SK-N-SH (cell line): ENCODE results near the gene RAP1GAP. TPM values are rescaled to one million over a fixed set of nuclear protein-coding genes. Genes with fewer than 3 reads are reported as not detected.

Source experiments
- CTCF ChIA-PET: fragments of 300-600, 350-600 bp; formaldehyde crosslinking; extraction: SDS; loops from one replicate; lab custom pipeline; 2021; lab: Yijun Ruan, JAX
- POLR2A ChIA-PET: fragments of 350-600 bp; sonication (Branson Sonifier 250); formaldehyde crosslinking; extraction: SDS; loops from one replicate; lab custom pipeline; 2020; ENCODE audit warnings: antibody characterized with exemption, inconsistent platforms; lab: Yijun Ruan, JAX
- DNase-seq: peaks from one replicate; pipeline ENCODE4 v3.0.0; 2012
- H2AFZ ChIP-seq: fragments of 200-600 bp; sonication (generic); 2 replicates; pipeline ENCODE4 v1.8.1; 2016; ENCODE audit warnings: antibody characterized with exemption, mild to moderate bottlenecking, low read depth
- H3F3A ChIP-seq: fragments of 200-600 bp; sonication (generic); replicated peaks from 2 replicates; pipeline ENCODE3; 2016; ENCODE audit warnings: antibody characterized with exemption, mild to moderate bottlenecking; ENCODE audit not compliant: insufficient read depth
- H3K27ac ChIP-seq, 2 experiments: fragments of 200-500 bp in 1 of 2; fragments of 200-600 bp in 1 of 2; sonication (Bioruptor generic) in 1 of 2; sonication (generic), shearing (Covaris generic) in 1 of 2; 2 replicates each; pipeline versions ENCODE4 v1.5.1 to v1.6.1; 2014 to 2016; ENCODE audit warnings: low read depth in 2 of 2, inconsistent platforms in 1 of 2, low read length in 1 of 2, mild to moderate bottlenecking in 1 of 2, mixed read lengths in 1 of 2
- H3K27me3 ChIP-seq: fragments of 200-600 bp; sonication (generic), shearing (Covaris generic); 2 replicates; pipeline ENCODE4 v1.6.1; 2016; ENCODE audit warnings: mixed run types; ENCODE audit not compliant: insufficient read depth
- H3K36me3 ChIP-seq, 2 experiments: fragments of 200-500 bp in 1 of 2; fragments of 200-600 bp in 1 of 2; sonication (Bioruptor generic) in 1 of 2; sonication (generic) in 1 of 2; replicated peaks in 1 of 2; 2 replicates each; pipeline versions ENCODE3 to v1.5.1; 2014 to 2016; ENCODE audit warnings: low read length in 1 of 2, mild to moderate bottlenecking in 1 of 2; ENCODE audit not compliant: insufficient read depth in 2 of 2, control insufficient read depth in 1 of 2
- H3K4me1 ChIP-seq, 2 experiments: fragments of 200-500 bp in 1 of 2; fragments of 200-600 bp in 1 of 2; sonication (Bioruptor generic) in 1 of 2; sonication (generic), shearing (Covaris generic) in 1 of 2; 2 replicates each; pipeline versions ENCODE4 v1.5.1 to v1.6.1; 2014 to 2016; ENCODE audit warnings: low read depth in 1 of 2, low read length in 1 of 2, mixed run types in 1 of 2; ENCODE audit not compliant: insufficient read depth in 2 of 2, control insufficient read depth in 1 of 2
- H3K4me2 ChIP-seq: fragments of 200-600 bp; sonication (generic), shearing (Covaris generic); 2 replicates; pipeline ENCODE4 v1.6.1; 2017; ENCODE audit warnings: mixed run types
- H3K4me3 ChIP-seq, 2 experiments: fragments of 200-500 bp in 1 of 2; fragments of 200-600 bp in 1 of 2; sonication (Bioruptor generic) in 1 of 2; sonication (generic), shearing (Covaris generic) in 1 of 2; 2 replicates each; pipeline versions ENCODE4 v1.5.1 to v1.8.1; 2014 to 2016; ENCODE audit warnings: low read depth in 2 of 2, inconsistent platforms in 1 of 2, low read length in 1 of 2, mild to moderate bottlenecking in 1 of 2, mixed read lengths in 1 of 2, moderate library complexity in 1 of 2
- H3K79me2 ChIP-seq: fragments of 200-600 bp; sonication (generic); 2 replicates; pipeline ENCODE4 v1.8.1; 2017; ENCODE audit warnings: mild to moderate bottlenecking; ENCODE audit not compliant: insufficient read depth
- H3K9ac ChIP-seq: fragments of 200-600 bp; sonication (generic); 2 replicates; pipeline ENCODE4 v1.6.1; 2017; ENCODE audit warnings: mixed run types
- H3K9me2 ChIP-seq: fragments of 200-600 bp; sonication (generic); 2 replicates; pipeline ENCODE4 v1.6.1; 2017; ENCODE audit warnings: mixed run types
- H3K9me3 ChIP-seq: fragments of 200-600 bp; sonication (generic); 2 replicates; pipeline ENCODE4 v1.6.1; 2017; ENCODE audit warnings: mixed run types, mild to moderate bottlenecking, moderate library complexity
- H4K20me1 ChIP-seq: fragments of 200-600 bp; sonication (generic); 2 replicates; pipeline ENCODE4 v1.6.1; 2017; ENCODE audit warnings: mild to moderate bottlenecking, mixed run types; ENCODE audit not compliant: insufficient read depth
- CTCF ChIP-seq: fragments of 200-600 bp; sonication (generic); IDR thresholded peaks from 2 replicates; pipeline ENCODE4 v1.6.1; 2017; ENCODE audit warnings: antibody characterized with exemption, mild to moderate bottlenecking, moderate library complexity
- EZH2phosphoT487 ChIP-seq: fragments of 200-600 bp; sonication (generic); IDR thresholded peaks from 2 replicates; pipeline ENCODE4 v1.6.1; 2017; ENCODE audit warnings: low read depth, mixed run types, mild to moderate bottlenecking, antibody characterized with exemption, moderate library complexity, borderline replicate concordance
- FOSL2 ChIP-seq: IDR thresholded peaks from 2 replicates; pipeline ENCODE4 v1.4.0; 2012; ENCODE audit warnings: low read depth, mild to moderate bottlenecking, moderate library complexity, borderline replicate concordance
- FOXJ3 ChIP-seq: sonication (generic); formaldehyde crosslinking; IDR thresholded peaks from 2 replicates; pipeline ENCODE4 v1.5.1; 2020; ENCODE audit warnings: mild to moderate bottlenecking, missing genetic modification reagents
- FOXM1 ChIP-seq: IDR thresholded peaks from 2 replicates; pipeline ENCODE4 v1.4.0; 2012; ENCODE audit warnings: low read depth, mild to moderate bottlenecking
- JUND ChIP-seq: IDR thresholded peaks from 2 replicates; pipeline ENCODE4 v1.4.0; 2012
- MEF2A ChIP-seq: IDR thresholded peaks from 2 replicates; pipeline ENCODE4 v1.4.0; 2012; ENCODE audit warnings: low read depth, borderline replicate concordance
- MXI1 ChIP-seq: IDR thresholded peaks from 2 replicates; pipeline ENCODE4 v1.6.1; 2012; ENCODE audit warnings: mild to moderate bottlenecking, low read depth, low read length, improper control_type of control experiment
- RCOR1 ChIP-seq: fragments of 150-350 bp; IDR thresholded peaks from 2 replicates; pipeline ENCODE4 v1.6.1; 2017; ENCODE audit warnings: antibody characterized with exemption, low read length
- REST ChIP-seq: IDR thresholded peaks from 2 replicates; pipeline ENCODE4 v1.6.1; 2012; ENCODE audit warnings: mild to moderate bottlenecking, low read depth, low read length, moderate library complexity
- SIN3A ChIP-seq: IDR thresholded peaks from 2 replicates; pipeline ENCODE4 v1.6.1; 2012; ENCODE audit warnings: low read depth, mild to moderate bottlenecking, low read length, moderate library complexity, borderline replicate concordance
- USF2 ChIP-seq: fragments of 150-350 bp; IDR thresholded peaks from 2 replicates; pipeline ENCODE4 v1.6.1; 2017; ENCODE audit warnings: antibody characterized with exemption, low read length, low read depth, borderline replicate concordance
- YY1 ChIP-seq: IDR thresholded peaks from 2 replicates; pipeline ENCODE4 v1.4.0; 2012; ENCODE audit warnings: low read depth, mild to moderate bottlenecking
- ZBTB33 ChIP-seq: IDR thresholded peaks from 2 replicates; pipeline ENCODE4 v1.4.0; 2012; ENCODE audit warnings: low read depth, borderline replicate concordance
- WGBS: methylation state at CpG from one replicate; pipeline ENCODE4 v1.1.6; 2017; ENCODE audit warnings: low lambda C conversion rate; 5-methylcytosine and 5-hydroxymethylcytosine counted together
- polyA plus RNA-seq, 3 experiments: library from polyadenylated mRNA; depleted of rRNA; stranded (reverse); fragments of >200 nt; gene quantifications; 2 replicates each; pipeline ENCODE4 v1.2.3, GENCODE V29; 2012

RAP1GAP gene
- polyA plus RNA-seq, 1 of the 3 experiments (the other 2 are of a cell fraction), result 0.99 TPM

GRCh38 chr1:21670956-21671902, 2.1 kb upstream of the RAP1GAP start:
- no peak overlapping the region for H3K27ac ChIP-seq
- H3F3A ChIP-seq, result no peaks in the 10 kb centered on the region
- no peak for DNase-seq
- peaks cover 7% of the 10 kb centered on the region; the same call in 1 of the 2 replicates for H4K20me1 ChIP-seq
- no peak overlapping the region for H3K4me3 ChIP-seq
- peaks cover 9 to 32% of the 10 kb centered on the region in 2 experiments; a peak in 3 of 4 replicates for H3K4me1 ChIP-seq
- H2AFZ ChIP-seq, result no peak overlapping the region
- peaks cover 8% of the 10 kb centered on the region; the same call in 1 of the 2 replicates for H3K27me3 ChIP-seq
- 95% methylated on average over 10 of the region's 11 CpGs for WGBS
- POLR2A ChIA-PET, result interaction anchor here (1.3 kb wide), 1 partner anchor 10 kb away, joined by 3 read pairs; no protein-coding TSS in a partner anchor
- H3K4me2 ChIP-seq, result no peak overlapping the region
- no peak overlapping the region for H3K9ac ChIP-seq
- no peaks in the 10 kb centered on the region for H3K79me2 ChIP-seq
- H3K36me3 ChIP-seq, result peaks cover 0 to 6% of the 10 kb centered on the region in 2 experiments
- no peaks in the 10 kb centered on the region for H3K9me2 ChIP-seq
- TF ChIP-seq RCOR1 (no peak), FOXJ3 (CRISPR knock-in tag) (no peak), SIN3A (no peak), USF2 (no peak)
- CTCF ChIA-PET, result interaction anchor here (0.8 to 4.0 kb wide), 5 partner anchors 13 to 301 kb away, joined by 3 to 22 read pairs (median 5); partner anchors contain the start of gene USP48
- H3K9me3 ChIP-seq, result no peaks in the 10 kb centered on the region

GRCh38 chr1:21670059-21670881, 1.1 kb upstream of the RAP1GAP start:
- WGBS, result 84% methylated on average over 15 of the region's 16 CpGs
- Histone ChIP-seq H3K27me3 (peaks cover 8% of the 10 kb centered on the region; the same call in 1 of the 2 replicates), H3K4me3 (no peak overlapping the region), H3K4me1 (peaks cover 9 to 32% of the 10 kb centered on the region in 2 experiments; a peak in 3 of 4 replicates), H3K36me3 (peaks cover 0 to 3% of the 10 kb centered on the region in 2 experiments), H3F3A (no peaks in the 10 kb centered on the region), H3K9ac (no peak overlapping the region), H3K4me2 (no peak overlapping the region), H3K27ac (no peak overlapping the region), H3K79me2 (no peaks in the 10 kb centered on the region), H4K20me1 (peaks cover 7% of the 10 kb centered on the region; the same call in 1 of the 2 replicates), H3K9me2 (no peaks in the 10 kb centered on the region), H2AFZ (no peak overlapping the region), H3K9me3 (no peaks in the 10 kb centered on the region)
- POLR2A ChIA-PET, result no interaction called here
- DNase-seq, result no peak
- CTCF ChIA-PET, result interaction anchor here (0.9 to 4.0 kb wide), 4 partner anchors 10 to 32 kb away, joined by 3 to 22 read pairs (median 8); no protein-coding TSS in a partner anchor
- TF ChIP-seq FOXM1, result no peak
- TF ChIP-seq EZH2phosphoT487, result no peak
- no peak for TF ChIP-seq MXI1
- no peak for TF ChIP-seq ZBTB33
- no peak for TF ChIP-seq YY1
- no peak for TF ChIP-seq MEF2A
- TF ChIP-seq CTCF, result no peak
- no peak for TF ChIP-seq REST
- no peak for TF ChIP-seq JUND
- TF ChIP-seq FOSL2, result no peak
